GM23248 (cell line): ENCODE measurements around the gene SET. TPM values are rescaled to one million over a fixed set of nuclear protein-coding genes. Genes with fewer than 3 reads are reported as not detected.
A peak's percentile ranks its signal among the peaks of the same experiment; 100 is the strongest.

Source experiments
- DNase-seq: peaks from one replicate; pipeline ENCODE4 v3.0.0-alpha.2; 2015
- H2AFZ ChIP-seq: fragments of 200-600 bp; sonication (generic); 2 replicates; pipeline ENCODE4 v1.6.1; 2016; ENCODE audit warnings: antibody characterized with exemption
- H3F3A ChIP-seq: fragments of 200-600 bp; sonication (generic); 2 replicates; pipeline ENCODE4 v1.6.1; 2016; ENCODE audit warnings: mild to moderate bottlenecking, antibody characterized with exemption, mixed run types; ENCODE audit not compliant: insufficient read depth
- H3K27ac ChIP-seq: fragments of 200-600 bp; sonication (generic); 2 replicates; pipeline ENCODE4 v1.5.1; 2016; ENCODE audit warnings: mild to moderate bottlenecking
- H3K27me3 ChIP-seq: fragments of 200-600 bp; sonication (generic); replicated peaks from 2 replicates; pipeline ENCODE4 v1.6.1; 2016; ENCODE audit warnings: mild to moderate bottlenecking; ENCODE audit not compliant: insufficient read depth
- H3K36me3 ChIP-seq: fragments of 200-600 bp; sonication (generic); 2 replicates; pipeline ENCODE4 v1.6.1; 2016; ENCODE audit warnings: low read depth, mild to moderate bottlenecking
- H3K4me1 ChIP-seq: fragments of 200-600 bp; sonication (generic); 2 replicates; pipeline ENCODE4 v1.6.1; 2016; ENCODE audit warnings: mild to moderate bottlenecking; ENCODE audit not compliant: insufficient read depth
- H3K4me2 ChIP-seq: fragments of 200-600 bp; sonication (generic); one replicate; pipeline ENCODE4 v1.6.1; 2016; ENCODE audit warnings: mild to moderate bottlenecking; ENCODE audit not compliant: unreplicated experiment
- H3K4me3 ChIP-seq: fragments of 200-600 bp; sonication (generic); 2 replicates; pipeline ENCODE4 v1.5.1; 2016; ENCODE audit warnings: mild to moderate bottlenecking
- H3K79me2 ChIP-seq: fragments of 200-600 bp; sonication (generic); 2 replicates; pipeline ENCODE4 v1.6.1; 2016; ENCODE audit warnings: mild to moderate bottlenecking; ENCODE audit not compliant: insufficient read depth
- H3K9ac ChIP-seq: fragments of 200-600 bp; sonication (generic); 2 replicates; pipeline ENCODE4 v1.6.1; 2016; ENCODE audit warnings: mild to moderate bottlenecking
- H3K9me2 ChIP-seq: fragments of 200-600 bp; sonication (generic); 2 replicates; pipeline ENCODE4 v1.6.1; 2016; ENCODE audit warnings: mixed run types, mild to moderate bottlenecking, moderate library complexity; ENCODE audit not compliant: insufficient read depth
- H3K9me3 ChIP-seq: fragments of 200-600 bp; sonication (generic); one replicate; pipeline ENCODE4 v1.6.1; 2017; ENCODE audit warnings: low read depth
- H4K20me1 ChIP-seq: fragments of 200-600 bp; sonication (generic); 2 replicates; pipeline ENCODE4 v1.6.0; 2016; ENCODE audit not compliant: insufficient read depth
- EZH2 ChIP-seq: fragments of 200-600 bp; sonication (generic); IDR thresholded peaks from 2 replicates; pipeline ENCODE4 v1.6.1; 2018; ENCODE audit warnings: antibody characterized with exemption, mild to moderate bottlenecking; ENCODE audit not compliant: insufficient read depth, poor library complexity, severe bottlenecking
- EZH2phosphoT487 ChIP-seq: fragments of 200-600 bp; sonication (generic); IDR thresholded peaks from 2 replicates; pipeline ENCODE4 v1.6.1; 2018; ENCODE audit warnings: antibody characterized with exemption, moderate library complexity, mild to moderate bottlenecking, low read depth; ENCODE audit not compliant: insufficient read depth
- WGBS, 2 experiments: methylation state at CpG; one replicate each; pipeline ENCODE4 v1.1.6; 2015 to 2017; ENCODE audit warnings: low lambda C conversion rate in 2 of 2, low coverage in 1 of 2; ENCODE audit errors: missing lambda C conversion rate in 2 of 2; 5-methylcytosine and 5-hydroxymethylcytosine counted together
- in situ Hi-C: fragments of 300-500 bp; cut with MboI; formaldehyde crosslinking; loops from 2 replicates; pipeline ENCODE4 v1.15.0; 2020
- polyA plus RNA-seq: library from polyadenylated mRNA; unstranded; fragments of >200 nt; fragmentation: Nextera tagmentation; extraction: Ambion mirVana; gene quantifications from 2 replicates; pipeline ENCODE4 v1.2.1, GENCODE V29; 2016
- total RNA-seq: library from RNA; depleted of rRNA; stranded (reverse); fragments of >200 nt; shearing (Covaris generic); gene quantifications from 2 replicates; pipeline ENCODE4 v1.2.3, GENCODE V29; 2014

SET gene
- total and polyA plus RNA-seq, 2 experiments from 2014 or later = 175 to 283 TPM

GRCh38 chr9:128685636-128686489, 3.2 kb upstream of the SET start:
- TF ChIP-seq EZH2phosphoT487 (no peak), EZH2 (no peak)
- Histone ChIP-seq H3K4me1 (peaks cover 16% of the 10 kb centered on the region), H2AFZ (no peak overlapping the region; the same call in 1 of the 2 replicates), H3K36me3 (peaks cover under 1% of the 10 kb centered on the region; the same call in 1 of the 2 replicates), H3K9me3 (no peaks in the 10 kb centered on the region), H3K4me3 (no peak overlapping the region), H3K9me2 (no peaks in the 10 kb centered on the region), H4K20me1 (peaks cover 4% of the 10 kb centered on the region), H3K4me2 (no peak overlapping the region), H3K9ac (no peak overlapping the region), H3K79me2 (peaks cover 40% of the 10 kb centered on the region), H3K27ac (no peak overlapping the region), H3K27me3 (no peaks in the 10 kb centered on the region), H3F3A (peaks cover 10% of the 10 kb centered on the region)
- no peak for DNase-seq
- in situ Hi-C loops = no loop called here
- WGBS, 2 experiments = 85 to 87% methylated on average over 17 of the region's 17 CpGs

- in situ Hi-C loops = no loop called here
These were observed 1.6 kb upstream of the SET start for GRCh38 chr9:128687453-128687852.

GRCh38 chr9:128689293-128689774, 312 bp downstream of the SET start:
- peak overlapping the region; percentile 8; the same call in 1 of the 2 replicates for H2AFZ ChIP-seq
- TF ChIP-seq EZH2 = no peak
- TF ChIP-seq EZH2phosphoT487 = no peak
- peaks cover 26% of the 10 kb centered on the region for H3F3A ChIP-seq
- peak overlapping the region; percentile 87 for H3K9ac ChIP-seq
- H3K9me3 ChIP-seq = no peaks in the 10 kb centered on the region
- H3K4me3 ChIP-seq = peak overlapping the region; percentile 77
- H3K4me2 ChIP-seq = no peak overlapping the region
- peak overlapping the region; percentile 63 for H3K27ac ChIP-seq
- in situ Hi-C loops = no loop called here
- 1 to 2% methylated on average over 20 to 61 of the region's 80 CpGs for WGBS, 2 experiments
- H3K4me1 ChIP-seq = peaks cover 21% of the 10 kb centered on the region
- peaks cover 74% of the 10 kb centered on the region for H3K79me2 ChIP-seq
- H3K9me2 ChIP-seq = no peaks in the 10 kb centered on the region
- no peaks in the 10 kb centered on the region for H3K27me3 ChIP-seq
- no peak for DNase-seq
- H4K20me1 ChIP-seq = peaks cover 16% of the 10 kb centered on the region
- H3K36me3 ChIP-seq = peaks cover 34% of the 10 kb centered on the region

More at GRCh38 chr9:128687453-128687852, 1.6 kb upstream of the SET start:
- 91 to 96% methylated on average over 4 of the region's 4 CpGs for WGBS, 2 experiments
- Histone ChIP-seq H4K20me1 (peaks cover 16% of the 10 kb centered on the region), H3F3A (peaks cover 7% of the 10 kb centered on the region), H3K4me3 (no peak overlapping the region), H2AFZ (no peak overlapping the region), H3K79me2 (peaks cover 56% of the 10 kb centered on the region), H3K27me3 (no peaks in the 10 kb centered on the region), H3K9ac (no peak overlapping the region), H3K4me1 (peaks cover 25% of the 10 kb centered on the region), H3K9me2 (no peaks in the 10 kb centered on the region), H3K27ac (no peak overlapping the region), H3K4me2 (no peak overlapping the region), H3K9me3 (no peaks in the 10 kb centered on the region), H3K36me3 (peaks cover 15% of the 10 kb centered on the region)
- TF ChIP-seq EZH2phosphoT487 (no peak), EZH2 (no peak)
- no peak for DNase-seq

- peaks cover 74% of the 10 kb centered on the region for H3K79me2 ChIP-seq
- WGBS, 2 experiments = 1% methylated on average over 38 to 68 of the region's 83 CpGs
These were observed 1.0 kb downstream of the SET start for GRCh38 chr9:128689820-128690683.

More at GRCh38 chr9:128689820-128690683, 1.0 kb downstream of the SET start:
- Histone ChIP-seq H3K27ac (peak overlapping the region; percentile 29), H3K9me2 (no peaks in the 10 kb centered on the region), H3K4me2 (peak overlapping the region; percentile 96), H4K20me1 (peaks cover 16% of the 10 kb centered on the region), H3K4me1 (peaks cover 17% of the 10 kb centered on the region), H3K36me3 (peaks cover 36% of the 10 kb centered on the region), H2AFZ (no peak overlapping the region), H3K9ac (peak overlapping the region; percentile 86), H3F3A (peaks cover 26% of the 10 kb centered on the region), H3K9me3 (no peaks in the 10 kb centered on the region), H3K4me3 (peak overlapping the region; percentile 94), H3K27me3 (no peaks in the 10 kb centered on the region)
- in situ Hi-C loops = no loop called here
- TF ChIP-seq EZH2phosphoT487 = no peak
- TF ChIP-seq EZH2 = no peak
- DNase-seq = peak; percentile 74
